Thoracic aorta (tissue), 2 donors: ENCODE measurements around the gene SEMA3G. TPM values are rescaled to one million over a fixed set of nuclear protein-coding genes. Genes with fewer than 3 reads are reported as not detected.

ENCODE experiments used
- ATAC-seq: fragments of 150-250 bp; one replicate; pipeline ENCODE4 v1.8.0; 2017; ENCODE audit warnings: low read depth; ENCODE audit not compliant: insufficient number of reproducible peaks, low FRiP score
- DNase-seq: peaks from one replicate; pipeline ENCODE4 v3.0.0-alpha.2; 2020; ENCODE audit warnings: low spot score
- H3K27ac ChIP-seq, 2 donors: fragments of 200-600 bp; sonication (generic); 1 replicate in 1 of 2; 2 replicates in 1 of 2; pipeline ENCODE4 v1.5.1; 2016; ENCODE audit warnings: mild to moderate bottlenecking in 2 of 2, moderate library complexity in 2 of 2
- H3K27me3 ChIP-seq: fragments of 200-600 bp; sonication (generic); replicated peaks from 2 replicates; pipeline ENCODE4 v1.6.0; 2016; ENCODE audit warnings: mild to moderate bottlenecking; ENCODE audit not compliant: insufficient read depth
- H3K36me3 ChIP-seq: fragments of 200-600 bp; sonication (generic); one replicate; pipeline ENCODE4 v1.5.1; 2016
- H3K4me1 ChIP-seq, 2 donors: fragments of 200-600 bp; sonication (generic); 1 replicate in 1 of 2; 2 replicates in 1 of 2; pipeline versions ENCODE4 v1.5.1 to v1.6.0; 2016; ENCODE audit warnings: low read depth in 2 of 2, mild to moderate bottlenecking in 1 of 2; ENCODE audit not compliant: control insufficient read depth in 1 of 2
- H3K4me3 ChIP-seq: fragments of 200-600 bp; sonication (generic); 2 replicates; pipeline ENCODE4 v1.5.1; 2016; ENCODE audit warnings: mild to moderate bottlenecking
- H3K9me3 ChIP-seq: fragments of 200-600 bp; sonication (generic); 2 replicates; pipeline ENCODE4 v1.5.1; 2016
- total RNA-seq, 2 donors: library from RNA; depleted of rRNA; stranded (reverse); fragments of >200 nt; gene quantifications; one replicate each; pipeline versions ENCODE4 v1.1.0 to v1.2.3, GENCODE V29; 2016
- TF ChIP-seq, protein P1 (sequence below): fragments of 200-600 bp; sonication (generic); IDR thresholded peaks from one replicate; pipeline ENCODE4 v1.5.1; 2019; ENCODE audit warnings: antibody characterized with exemption

SEMA3G gene
- total RNA-seq, 2 donors from 2014 or later, result 16.8 to 18.1 TPM

- H3K27me3 ChIP-seq, result no peaks in the 10 kb centered on the region
- peaks cover 14 to 28% of the 10 kb centered on the region in 2 donors for H3K4me1 ChIP-seq
- no peak overlapping the region for H3K4me3 ChIP-seq
- H3K9me3 ChIP-seq, result no peaks in the 10 kb centered on the region
- peaks cover 27% of the 10 kb centered on the region for H3K36me3 ChIP-seq
- DNase-seq (no peak), ATAC-seq (no peak)
- H3K27ac ChIP-seq, result no peak overlapping the region
- TF ChIP-seq, protein P1, sequence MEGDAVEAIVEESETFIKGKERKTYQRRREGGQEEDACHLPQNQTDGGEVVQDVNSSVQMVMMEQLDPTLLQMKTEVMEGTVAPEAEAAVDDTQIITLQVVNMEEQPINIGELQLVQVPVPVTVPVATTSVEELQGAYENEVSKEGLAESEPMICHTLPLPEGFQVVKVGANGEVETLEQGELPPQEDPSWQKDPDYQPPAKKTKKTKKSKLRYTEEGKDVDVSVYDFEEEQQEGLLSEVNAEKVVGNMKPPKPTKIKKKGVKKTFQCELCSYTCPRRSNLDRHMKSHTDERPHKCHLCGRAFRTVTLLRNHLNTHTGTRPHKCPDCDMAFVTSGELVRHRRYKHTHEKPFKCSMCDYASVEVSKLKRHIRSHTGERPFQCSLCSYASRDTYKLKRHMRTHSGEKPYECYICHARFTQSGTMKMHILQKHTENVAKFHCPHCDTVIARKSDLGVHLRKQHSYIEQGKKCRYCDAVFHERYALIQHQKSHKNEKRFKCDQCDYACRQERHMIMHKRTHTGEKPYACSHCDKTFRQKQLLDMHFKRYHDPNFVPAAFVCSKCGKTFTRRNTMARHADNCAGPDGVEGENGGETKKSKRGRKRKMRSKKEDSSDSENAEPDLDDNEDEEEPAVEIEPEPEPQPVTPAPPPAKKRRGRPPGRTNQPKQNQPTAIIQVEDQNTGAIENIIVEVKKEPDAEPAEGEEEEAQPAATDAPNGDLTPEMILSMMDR, result no peak
Measured at GRCh38 chr3:52458770-52459545, 14.1 kb upstream of the SEMA3G start.

- Histone ChIP-seq H3K27me3 (no peaks in the 10 kb centered on the region), H3K4me1 (peaks cover 16 to 34% of the 10 kb centered on the region in 2 donors), H3K9me3 (no peaks in the 10 kb centered on the region), H3K36me3 (peaks cover 27% of the 10 kb centered on the region), H3K4me3 (no peak overlapping the region), H3K27ac (no peak overlapping the region)
- TF ChIP-seq, protein P1, result no peak
- ATAC-seq (no peak), DNase-seq (no peak)
Measured at GRCh38 chr3:52458031-52458760, 13.3 kb upstream of the SEMA3G start.

- H3K36me3 ChIP-seq, result peaks cover 27% of the 10 kb centered on the region
- ATAC-seq (no peak), DNase-seq (no peak)
- H3K4me3 ChIP-seq, result peak overlapping the region; percentile 97
- no peaks in the 10 kb centered on the region for H3K9me3 ChIP-seq
- peaks cover 16 to 34% of the 10 kb centered on the region in 2 donors for H3K4me1 ChIP-seq
- TF ChIP-seq, protein P1, result no peak
- no peaks in the 10 kb centered on the region for H3K27me3 ChIP-seq
- H3K27ac ChIP-seq, result peak overlapping the region; percentile 94 to 96
Measured at GRCh38 chr3:52456800-52457183, 11.9 kb upstream of the SEMA3G start.

- ATAC-seq, result no peak
- Histone ChIP-seq H3K36me3 (peaks cover 26% of the 10 kb centered on the region), H3K9me3 (no peaks in the 10 kb centered on the region), H3K27ac (peak overlapping the region; percentile 94 to 96), H3K4me1 (peaks cover 16 to 34% of the 10 kb centered on the region in 2 donors), H3K27me3 (no peaks in the 10 kb centered on the region), H3K4me3 (peak overlapping the region; percentile 97)
- TF ChIP-seq, protein P1, result no peak
- no peak for DNase-seq
Measured at GRCh38 chr3:52456169-52456799, 11.4 kb upstream of the SEMA3G start.
